Neural progenitor cell (in vitro differentiated cells): ENCODE data around the gene GOSR2. TPM values are rescaled to one million over a fixed set of nuclear protein-coding genes. Genes with fewer than 3 reads are reported as not detected.

Experiments used
- DNase-seq: peaks from one replicate; pipeline ENCODE4 v3.0.0-alpha.2; 2016; ENCODE audit warnings: low spot score
- H2AFZ ChIP-seq: fragments of 200-600 bp; sonication (generic); replicated peaks from 2 replicates; pipeline ENCODE4 v1.6.1; 2016; ENCODE audit warnings: antibody characterized with exemption
- H3F3A ChIP-seq: fragments of 200-600 bp; sonication (generic); 2 replicates; pipeline ENCODE4 v1.6.1; 2016; ENCODE audit warnings: antibody characterized with exemption, low read depth
- H3K27ac ChIP-seq: fragments of 200-600 bp; sonication (generic); 2 replicates; pipeline ENCODE4 v1.5.1; 2016; ENCODE audit warnings: mild to moderate bottlenecking
- H3K27me3 ChIP-seq: fragments of 200-600 bp; sonication (generic); 2 replicates; pipeline ENCODE4 v1.6.1; 2016; ENCODE audit warnings: mild to moderate bottlenecking, moderate library complexity
- H3K36me3 ChIP-seq: fragments of 200-600 bp; sonication (generic); 2 replicates; pipeline ENCODE4 v1.5.1; 2016
- H3K4me1 ChIP-seq: fragments of 200-600 bp; sonication (generic); 2 replicates; pipeline ENCODE4 v1.6.1; 2016; ENCODE audit warnings: mixed run types
- H3K4me2 ChIP-seq: fragments of 200-600 bp; sonication (generic); 2 replicates; pipeline ENCODE4 v1.6.1; 2016
- H3K4me3 ChIP-seq: fragments of 200-600 bp; sonication (generic); 2 replicates; pipeline ENCODE4 v1.5.1; 2016
- H3K79me2 ChIP-seq: fragments of 200-600 bp; sonication (generic); 2 replicates; pipeline ENCODE4 v1.6.1; 2016; ENCODE audit warnings: low read depth
- H3K9ac ChIP-seq: fragments of 200-600 bp; sonication (generic); 2 replicates; pipeline ENCODE4 v1.6.1; 2016
- H3K9me3 ChIP-seq: fragments of 200-600 bp; sonication (generic); 2 replicates; pipeline ENCODE4 v1.5.1; 2016; ENCODE audit warnings: low read depth
- H4K20me1 ChIP-seq: fragments of 200-600 bp; sonication (generic); 2 replicates; pipeline ENCODE4 v1.6.1; 2016; ENCODE audit warnings: low read depth
- H3K27ac Mint-ChIP-seq: 3 replicates; pipeline ENCODE4 v1.8.0; 2021; ENCODE audit warnings: mixed read lengths
- H3K27me3 Mint-ChIP-seq: 2 replicates; pipeline ENCODE4 v1.8.0; 2022; ENCODE audit warnings: low read depth, mild to moderate bottlenecking, inconsistent platforms, moderate library complexity, mixed read lengths; ENCODE audit not compliant: insufficient read depth
- H3K36me3 Mint-ChIP-seq: 3 replicates; pipeline ENCODE4 v1.8.0; 2021; ENCODE audit warnings: mixed read lengths
- H3K4me1 Mint-ChIP-seq: 3 replicates; pipeline ENCODE4 v1.8.0; 2021; ENCODE audit warnings: mixed read lengths
- H3K4me3 Mint-ChIP-seq: 3 replicates; pipeline ENCODE4 v1.8.0; 2021; ENCODE audit warnings: mild to moderate bottlenecking, moderate library complexity, mixed read lengths
- H3K9me3 Mint-ChIP-seq: 3 replicates; pipeline ENCODE4 v1.8.0; 2020; ENCODE audit warnings: mixed read lengths
- CTCF ChIP-seq: fragments of 200-600 bp; sonication (generic); IDR thresholded peaks from 2 replicates; pipeline ENCODE4 v1.5.1; 2017; ENCODE audit warnings: antibody characterized with exemption, mild to moderate bottlenecking
- EZH2 ChIP-seq: fragments of 200-600 bp; sonication (generic); IDR thresholded peaks from 2 replicates; pipeline ENCODE4 v1.6.1; 2017; ENCODE audit warnings: antibody characterized with exemption, mild to moderate bottlenecking, moderate library complexity
- EZH2phosphoT487 ChIP-seq: fragments of 200-600 bp; sonication (generic); IDR thresholded peaks from 2 replicates; pipeline ENCODE4 v1.6.1; 2017; ENCODE audit warnings: antibody characterized with exemption
- total RNA-seq: library from RNA; depleted of rRNA; stranded (reverse); fragments of >200 nt; gene quantifications from 2 replicates; pipeline ENCODE4 v1.2.3, GENCODE V29; 2015; ENCODE audit warnings: low replicate concordance

GOSR2 gene
- total RNA-seq, 1 donor from 2014 or later: 33.6 TPM

GRCh38 chr17:46962374-46962790 lies 39.4 kb downstream of the GOSR2 start:
- Histone ChIP-seq H4K20me1 (peaks cover 11% of the 10 kb centered on the region), H3K4me1 (no peaks in the 10 kb centered on the region), H3K4me2 (no peak overlapping the region), H3K9ac (no peak overlapping the region), H3K27ac (no peak overlapping the region), H3K4me3 (no peak overlapping the region), H3K79me2 (no peaks in the 10 kb centered on the region), H2AFZ (no peak overlapping the region), H3F3A (no peaks in the 10 kb centered on the region), H3K9me3 (no peaks in the 10 kb centered on the region), H3K36me3 (no peaks in the 10 kb centered on the region), H3K27me3 (peaks cover 23% of the 10 kb centered on the region)
- no peak for DNase-seq
- Mint-ChIP-seq H3K27me3 (no peaks in the 10 kb centered on the region), H3K9me3 (peaks cover 6% of the 10 kb centered on the region), H3K4me1 (peaks cover 33% of the 10 kb centered on the region), H3K36me3 (peaks cover 3% of the 10 kb centered on the region), H3K27ac (no peak overlapping the region), H3K4me3 (no peak overlapping the region)
- TF ChIP-seq EZH2phosphoT487: no peak
- no peak for TF ChIP-seq EZH2
- TF ChIP-seq CTCF: no peak

GRCh38 chr17:46963571-46963970 lies 40.6 kb downstream of the GOSR2 start:
- H3K36me3 Mint-ChIP-seq: peaks cover 3% of the 10 kb centered on the region
- peaks cover 6% of the 10 kb centered on the region for H3K9me3 Mint-ChIP-seq
- H3K4me3 ChIP-seq: no peak overlapping the region
- no peaks in the 10 kb centered on the region for H3K27me3 Mint-ChIP-seq
- no peaks in the 10 kb centered on the region for H3K9me3 ChIP-seq
- H3K4me1 Mint-ChIP-seq: peaks cover 22% of the 10 kb centered on the region
- no peak overlapping the region for H2AFZ ChIP-seq
- no peaks in the 10 kb centered on the region for H3K4me1 ChIP-seq
- no peak overlapping the region for H3K4me3 Mint-ChIP-seq
- H3F3A ChIP-seq: no peaks in the 10 kb centered on the region
- no peaks in the 10 kb centered on the region for H3K79me2 ChIP-seq
- no peak for DNase-seq
- H3K36me3 ChIP-seq: no peaks in the 10 kb centered on the region
- peaks cover 23% of the 10 kb centered on the region for H3K27me3 ChIP-seq
- H3K27ac Mint-ChIP-seq: no peak overlapping the region
- H3K9ac ChIP-seq: no peak overlapping the region
- no peak for TF ChIP-seq EZH2phosphoT487
- no peak for TF ChIP-seq CTCF
- TF ChIP-seq EZH2: no peak
- H3K27ac ChIP-seq: no peak overlapping the region
- peaks cover 11% of the 10 kb centered on the region for H4K20me1 ChIP-seq
- H3K4me2 ChIP-seq: no peak overlapping the region

GRCh38 chr17:46964315-46965265 lies 41.6 kb downstream of the GOSR2 start:
- Mint-ChIP-seq H3K36me3 (peaks cover 3% of the 10 kb centered on the region), H3K4me3 (no peak overlapping the region), H3K4me1 (peaks cover 17% of the 10 kb centered on the region), H3K27ac (no peak overlapping the region), H3K27me3 (no peaks in the 10 kb centered on the region), H3K9me3 (peaks cover 2% of the 10 kb centered on the region)
- Histone ChIP-seq H3K4me2 (no peak overlapping the region), H3K79me2 (no peaks in the 10 kb centered on the region), H3K36me3 (no peaks in the 10 kb centered on the region), H3K4me1 (no peaks in the 10 kb centered on the region), H3K4me3 (no peak overlapping the region), H3K9me3 (no peaks in the 10 kb centered on the region), H3K27me3 (peaks cover 23% of the 10 kb centered on the region), H3F3A (no peaks in the 10 kb centered on the region), H3K27ac (no peak overlapping the region), H2AFZ (no peak overlapping the region), H4K20me1 (peaks cover 11% of the 10 kb centered on the region), H3K9ac (no peak overlapping the region)
- peak; percentile 73 for DNase-seq
- TF ChIP-seq EZH2: no peak
- no peak for TF ChIP-seq CTCF
- no peak for TF ChIP-seq EZH2phosphoT487
